A549 (cell line): ENCODE measurements around the gene TNRC6B. TPM values are rescaled to one million over a fixed set of nuclear protein-coding genes. Genes with fewer than 3 reads are reported as not detected.

ENCODE experiments used
- ATAC-seq, 2 experiments: fragments of 200-7000 bp in 1 of 2; fragments of >200 bp in 1 of 2; cut with Nextera tagmentation in 1 of 2; cut with Tn5 transposase in 1 of 2; 3 replicates each; pipeline versions ENCODE4 v1.8.0 to v1.9.1; 2018 to 2020; ENCODE audit warnings: mild to moderate bottlenecking in 1 of 2, moderate library complexity in 1 of 2
- CTCF ChIA-PET: fragments of 300-600 bp; sonication (Branson Sonifier 250); formaldehyde crosslinking; extraction: SDS; loops from one replicate; lab custom pipeline; 2021; ENCODE audit warnings: antibody characterized with exemption, inconsistent platforms; lab: Yijun Ruan, JAX
- POLR2A ChIA-PET: fragments of 350-600 bp; formaldehyde crosslinking; extraction: SDS; loops from one replicate; lab custom pipeline; 2021; ENCODE audit warnings: antibody characterized with exemption, inconsistent platforms; lab: Yijun Ruan, JAX
- DNase-seq, 2 experiments: peaks; one replicate each; pipeline versions ENCODE4 v3.0.0 to v3.0.0-alpha.2; 2011 to 2016; ENCODE audit warnings: low read depth in 1 of 2, low spot score in 1 of 2
- FAIRE-seq: peaks from 2 replicates; lab custom pipeline; 2011; peaks lifted over from hg19 to GRCh38; lab: Jason Lieb, UNC
- H3K27ac ChIP-seq, 2 experiments: fragments of >200 bp; sonication (Bioruptor Twin); formaldehyde crosslinking; 3 replicates each; pipeline ENCODE4 v1.5.1; 2016 to 2017
- H3K4me1 ChIP-seq: fragments of >200 bp; sonication (Bioruptor Twin); formaldehyde crosslinking; 3 replicates; pipeline ENCODE4 v1.6.1; 2016
- H3K4me2 ChIP-seq: fragments of >200 bp; sonication (Bioruptor Twin); formaldehyde crosslinking; 3 replicates; pipeline ENCODE4 v1.6.1; 2016
- H3K4me3 ChIP-seq: fragments of >200 bp; sonication (Bioruptor Twin); formaldehyde crosslinking; 3 replicates; pipeline ENCODE4 v1.5.1; 2016
- H3K9me3 ChIP-seq: fragments of >200 bp; sonication (Bioruptor Twin); formaldehyde crosslinking; 3 replicates; pipeline ENCODE4 v1.6.1; 2016
- BHLHE40 ChIP-seq: IDR thresholded peaks from 2 replicates; pipeline ENCODE4 v1.6.1; 2012; ENCODE audit warnings: low read depth, low read length, inconsistent platforms
- CBX2 ChIP-seq: fragments of 200-600 bp; sonication (generic); IDR thresholded peaks from 2 replicates; pipeline ENCODE4 v1.6.1; 2016; ENCODE audit warnings: low read depth, mild to moderate bottlenecking, borderline replicate concordance
- CBX8 ChIP-seq: fragments of 200-600 bp; sonication (generic); IDR thresholded peaks from 2 replicates; pipeline ENCODE4 v1.6.1; 2016
- CTCF ChIP-seq: fragments of >200 bp; sonication (Bioruptor Twin); formaldehyde crosslinking; IDR thresholded peaks from 3 replicates; pipeline ENCODE4 v1.5.1; 2016
- EHF ChIP-seq: fragments of 250-450 bp; sonication (Bioruptor Pico); IDR thresholded peaks from 2 replicates; pipeline ENCODE4 v1.5.0; 2020; ENCODE audit warnings: mild to moderate bottlenecking
- ELK1 ChIP-seq: fragments of 150-350 bp; IDR thresholded peaks from 2 replicates; pipeline ENCODE4 v1.6.1; 2014; ENCODE audit warnings: low read depth, mild to moderate bottlenecking, low read length
- ESRRA ChIP-seq: fragments of 150-350 bp; IDR thresholded peaks from 2 replicates; pipeline ENCODE4 v1.6.1; 2014; ENCODE audit warnings: mild to moderate bottlenecking, low read length, borderline replicate concordance
- FOSL2 ChIP-seq, 2 experiments: fragments of 450-650 bp in 1 of 2; fragments of >200 bp in 1 of 2; sonication (Bioruptor Twin) in 1 of 2; formaldehyde crosslinking; IDR thresholded peaks; 2 replicates each; pipeline versions ENCODE4 v1.5.0 to v1.6.1; 2016 to 2020; ENCODE audit warnings: mild to moderate bottlenecking in 1 of 2, moderate library complexity in 1 of 2
- GATA3 ChIP-seq: IDR thresholded peaks from 2 replicates; pipeline ENCODE4 v1.6.1; 2012; ENCODE audit warnings: borderline replicate concordance
- JUN ChIP-seq, 2 experiments: fragments of >200 bp; sonication (Bioruptor Twin); formaldehyde crosslinking; IDR thresholded peaks; 2 replicates in 1 of 2; 3 replicates in 1 of 2; pipeline ENCODE4 v1.6.1; 2016 to 2017
- MAFK ChIP-seq: fragments of 450-650 bp; IDR thresholded peaks from 2 replicates; pipeline ENCODE4 v1.6.1; 2014; ENCODE audit not compliant: partially characterized antibody
- MAZ ChIP-seq: fragments of 150-350 bp; IDR thresholded peaks from 2 replicates; pipeline ENCODE4 v1.6.1; 2014; ENCODE audit warnings: antibody characterized with exemption, low read depth, low read length, borderline replicate concordance
- NPAS2 ChIP-seq: fragments of 250-450 bp; sonication (Bioruptor Pico); IDR thresholded peaks from 2 replicates; pipeline ENCODE4 v1.8.0; 2022; ENCODE audit warnings: mild to moderate bottlenecking, moderate library complexity, borderline replicate concordance
- PHF8 ChIP-seq: fragments of 200-600 bp; sonication (generic); IDR thresholded peaks from 2 replicates; pipeline ENCODE4 v1.6.1; 2016; ENCODE audit warnings: low read depth, mild to moderate bottlenecking, antibody characterized with exemption, moderate library complexity, borderline replicate concordance
- RAD21 ChIP-seq, 2 experiments: fragments of >200 bp in 1 of 2; sonication (Bioruptor Twin) in 1 of 2; formaldehyde crosslinking in 1 of 2; IDR thresholded peaks in 1 of 2; conservative IDR thresholded peaks in 1 of 2; 2 replicates in 1 of 2; 3 replicates in 1 of 2; pipeline ENCODE4 v1.6.1; 2012 to 2018; ENCODE audit warnings: inconsistent platforms in 1 of 2
- RARB ChIP-seq: fragments of 250-450 bp; sonication (Bioruptor Pico); IDR thresholded peaks from 2 replicates; pipeline ENCODE4 v1.8.0; 2021; ENCODE audit warnings: mild to moderate bottlenecking, moderate library complexity
- SMC3 ChIP-seq: fragments of >200 bp; sonication (Bioruptor Twin); formaldehyde crosslinking; IDR thresholded peaks from 3 replicates; pipeline ENCODE4 v1.6.1; 2018; ENCODE audit warnings: inconsistent platforms
- SREBF2 ChIP-seq: fragments of 450-650 bp; IDR thresholded peaks from 2 replicates; pipeline ENCODE4 v1.6.1; 2014; ENCODE audit warnings: mild to moderate bottlenecking, moderate library complexity
- ZSCAN20 ChIP-seq: fragments of 250-450 bp; sonication (Bioruptor Pico); IDR thresholded peaks from 2 replicates; pipeline ENCODE4 v1.8.0; 2022; ENCODE audit warnings: mild to moderate bottlenecking, moderate library complexity
- WGBS: methylation state at CpG from one replicate; pipeline ENCODE4 v1.1.6; 2017; ENCODE audit errors: missing lambda C conversion rate; 5-methylcytosine and 5-hydroxymethylcytosine counted together
- polyA plus RNA-seq, 4 experiments: library from polyadenylated mRNA; depleted of rRNA in 3 of 4; stranded (reverse); fragments of >200 nt; fragmentation: RNase III in 1 of 4; extraction: RNeasy Plus Mini Kit Qiagen cat#74134 plus additional on column Dnase treatment in 1 of 4; gene quantifications; 2 replicates in 3 of 4; 3 replicates in 1 of 4; pipeline ENCODE4 v1.2.3, GENCODE V29; 2011 to 2017

Gene TNRC6B
- polyA plus RNA-seq, 2 of the 4 experiments (the other 2 are of a cell fraction) = 4.9 to 5.0 TPM

- TF ChIP-seq EHF (CRISPR knock-in tag) = no peak
- TF ChIP-seq ESRRA = no peak
- no peak for TF ChIP-seq ZSCAN20 (CRISPR knock-in tag)
- no peak for TF ChIP-seq ELK1
Measured at GRCh38 chr22:40187389-40187788, 9.7 kb downstream of the TNRC6B start (continued).

GRCh38 chr22:40189997-40190396, 12.3 kb downstream of the TNRC6B start:
- Histone ChIP-seq H3K9me3 (no peaks in the 10 kb centered on the region), H3K4me3 (no peak overlapping the region), H3K4me1 (no peaks in the 10 kb centered on the region), H3K4me2 (no peak overlapping the region), H3K27ac (no peak overlapping the region)
- TF ChIP-seq MAFK (no peak), NPAS2 (CRISPR knock-in tag) (no peak), MAZ (no peak), RARB (CRISPR knock-in tag) (no peak), CBX8 (no peak), SMC3 (no peak), PHF8 (no peak), GATA3 (no peak), SREBF2 (no peak), JUN (IDR thresholded peaks at IDR 0.05) (no peak)
- no peak for DNase-seq
- ChIA-PET CTCF (no interaction called here), POLR2A (no interaction called here)
- no peak for FAIRE-seq
- no peak for ATAC-seq
- 78% methylated on average over 1 of the region's 1 CpG for WGBS

- POLR2A ChIA-PET = no interaction called here
Measured at GRCh38 chr22:40190501-40190900, 12.8 kb downstream of the TNRC6B start.

GRCh38 chr22:40193429-40194421, 16.0 kb downstream of the TNRC6B start:
- ATAC-seq (peak; percentile 50 to 54; a peak in 3 of 6 replicates), FAIRE-seq (no peak), DNase-seq (peak; percentile 5 to 29)
- Histone ChIP-seq H3K9me3 (no peaks in the 10 kb centered on the region), H3K27ac (no peak overlapping the region), H3K4me1 (peaks cover 9% of the 10 kb centered on the region; the same call in 1 of the 3 replicates), H3K4me3 (no peak overlapping the region), H3K4me2 (no peak overlapping the region)
- ChIA-PET POLR2A (interaction anchor here (1.2 kb wide), 1 partner anchor 149 kb away, joined by 7 read pairs; no protein-coding TSS in a partner anchor), CTCF (interaction anchor here (0.6 to 2.4 kb wide), 9 partner anchors 14 to 231 kb away, joined by 3 to 12 read pairs (median 4); no protein-coding TSS in a partner anchor)
- WGBS = 75% methylated on average over 9 of the region's 13 CpGs
- TF ChIP-seq SREBF2 (no peak), CTCF (peak; percentile 25; the same call in 1 of the 3 replicates), RAD21 (conservative IDR thresholded peaks at IDR 0.05 in 1 of 2, IDR thresholded peaks at IDR 0.05 in 1 of 2) (peak; percentile 34 to 53; a peak in 4 of 5 replicates), CBX2 (no peak)

More at GRCh38 chr22:40190501-40190900, 12.8 kb downstream of the TNRC6B start:
- Histone ChIP-seq H3K9me3 (no peaks in the 10 kb centered on the region), H3K4me2 (no peak overlapping the region), H3K4me3 (no peak overlapping the region), H3K27ac (no peak overlapping the region), H3K4me1 (no peaks in the 10 kb centered on the region)
- FAIRE-seq (no peak), DNase-seq (no peak), ATAC-seq (no peak)
- 96% methylated on average over 2 of the region's 2 CpGs for WGBS
- CTCF ChIA-PET = interaction anchor here (1.7 kb wide), 1 partner anchor 11 kb away, joined by 3 read pairs; no protein-coding TSS in a partner anchor
- TF ChIP-seq FOSL2 (IDR thresholded peaks at IDR 0.05) (no peak), FOSL2 (CRISPR knock-in tag; IDR thresholded peaks at IDR 0.05) (no peak), EHF (CRISPR knock-in tag) (no peak), BHLHE40 (no peak)
